Mesothelial cell of epicardium (in vitro differentiated cells): ENCODE data around the gene TRH. TPM values are rescaled to one million over a fixed set of nuclear protein-coding genes. Genes with fewer than 3 reads are reported as not detected.

Source experiments
- DNase-seq, 2 experiments: peaks; one replicate each; pipeline ENCODE4 v3.0.0; 2021; ENCODE audit warnings: low spot score in 2 of 2; ENCODE audit not compliant: unreplicated experiment in 2 of 2
- H3K27ac Mint-ChIP-seq: 2 replicates; pipeline ENCODE4 v1.8.0; 2021; ENCODE audit warnings: mixed read lengths
- H3K27me3 Mint-ChIP-seq: 2 replicates; pipeline ENCODE4 v1.8.0; 2021; ENCODE audit warnings: low read depth, mixed read lengths
- H3K36me3 Mint-ChIP-seq: 2 replicates; pipeline ENCODE4 v1.8.0; 2021; ENCODE audit warnings: mixed read lengths
- H3K4me1 Mint-ChIP-seq: 2 replicates; pipeline ENCODE4 v1.8.0; 2021; ENCODE audit warnings: mixed read lengths
- H3K4me3 Mint-ChIP-seq: 2 replicates; pipeline ENCODE4 v1.8.0; 2021; ENCODE audit warnings: mild to moderate bottlenecking, moderate library complexity, mixed read lengths
- H3K9me3 Mint-ChIP-seq: 2 replicates; pipeline ENCODE4 v1.8.0; 2021; ENCODE audit warnings: mixed read lengths
- CTCF ChIP-seq: fragments of 200-600 bp; sonication (generic); IDR thresholded peaks from one replicate; pipeline ENCODE4 v1.5.0; 2021; ENCODE audit warnings: antibody characterized with exemption; ENCODE audit not compliant: unreplicated experiment
- total RNA-seq: library from RNA; stranded (reverse); gene quantifications from 3 replicates; pipeline ENCODE4 v1.2.1, GENCODE V29; 2021

Gene TRH
- total RNA-seq, 1 donor from 2014 or later: 0.13 TPM

DNA sequence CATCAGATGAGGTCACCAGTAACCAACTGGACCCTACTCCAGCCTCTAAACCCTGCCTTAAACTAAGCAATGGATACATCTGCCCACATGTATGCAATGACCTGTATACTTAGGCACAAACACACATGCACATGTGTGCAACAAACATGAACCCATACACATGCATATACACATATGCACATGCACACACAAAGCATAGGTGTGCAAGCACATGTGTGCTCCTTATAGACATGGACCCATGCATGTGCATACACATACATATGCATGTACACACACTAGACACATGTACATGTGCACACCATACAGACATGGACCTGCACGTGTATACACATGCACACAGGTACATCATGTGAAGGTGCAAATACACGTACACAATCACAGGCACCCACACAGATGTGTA is 8.6 kb upstream of the TRH start:
- TF ChIP-seq CTCF: no peak
- no peak overlapping the region for H3K27ac Mint-ChIP-seq
- H3K27me3 Mint-ChIP-seq: peaks cover 46% of the 10 kb centered on the region
- H3K4me3 Mint-ChIP-seq: no peak overlapping the region
- no peak for DNase-seq
- H3K4me1 Mint-ChIP-seq: peaks cover 4% of the 10 kb centered on the region
- no peaks in the 10 kb centered on the region for H3K9me3 Mint-ChIP-seq
- H3K36me3 Mint-ChIP-seq: no peaks in the 10 kb centered on the region

DNA sequence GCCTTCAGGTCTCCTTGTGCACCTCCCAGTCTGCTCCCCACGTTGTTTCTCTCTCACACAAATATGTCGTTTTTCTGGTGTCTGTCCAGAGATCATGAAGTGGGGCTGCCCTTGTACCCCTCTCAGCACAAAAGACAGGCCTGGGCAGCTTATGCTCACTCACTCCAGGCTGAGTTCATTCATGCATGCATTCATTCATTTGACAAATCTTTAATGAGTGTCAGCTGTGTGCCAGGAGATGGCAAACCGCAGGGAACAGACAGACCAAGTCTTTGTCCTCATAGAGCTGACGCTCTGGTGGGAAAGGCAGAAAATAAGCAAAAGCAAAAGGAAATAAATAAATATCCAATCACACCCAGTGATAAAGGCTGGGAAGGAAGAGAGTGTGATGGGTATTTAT is 7.6 kb upstream of the TRH start:
- Mint-ChIP-seq H3K27me3 (peaks cover 52% of the 10 kb centered on the region), H3K4me3 (no peak overlapping the region), H3K4me1 (peaks cover 7% of the 10 kb centered on the region), H3K36me3 (no peaks in the 10 kb centered on the region), H3K9me3 (no peaks in the 10 kb centered on the region), H3K27ac (no peak overlapping the region)
- DNase-seq: no peak
- no peak for TF ChIP-seq CTCF

GRCh38 chr3:129967761-129968160 is 6.8 kb upstream of the TRH start:
- H3K4me1 Mint-ChIP-seq: peaks cover 7% of the 10 kb centered on the region
- H3K27ac Mint-ChIP-seq: no peak overlapping the region
- no peak overlapping the region for H3K4me3 Mint-ChIP-seq
- H3K36me3 Mint-ChIP-seq: no peaks in the 10 kb centered on the region
- H3K27me3 Mint-ChIP-seq: peaks cover 61% of the 10 kb centered on the region
- no peaks in the 10 kb centered on the region for H3K9me3 Mint-ChIP-seq
- no peak for DNase-seq
- TF ChIP-seq CTCF: no peak

DNA sequence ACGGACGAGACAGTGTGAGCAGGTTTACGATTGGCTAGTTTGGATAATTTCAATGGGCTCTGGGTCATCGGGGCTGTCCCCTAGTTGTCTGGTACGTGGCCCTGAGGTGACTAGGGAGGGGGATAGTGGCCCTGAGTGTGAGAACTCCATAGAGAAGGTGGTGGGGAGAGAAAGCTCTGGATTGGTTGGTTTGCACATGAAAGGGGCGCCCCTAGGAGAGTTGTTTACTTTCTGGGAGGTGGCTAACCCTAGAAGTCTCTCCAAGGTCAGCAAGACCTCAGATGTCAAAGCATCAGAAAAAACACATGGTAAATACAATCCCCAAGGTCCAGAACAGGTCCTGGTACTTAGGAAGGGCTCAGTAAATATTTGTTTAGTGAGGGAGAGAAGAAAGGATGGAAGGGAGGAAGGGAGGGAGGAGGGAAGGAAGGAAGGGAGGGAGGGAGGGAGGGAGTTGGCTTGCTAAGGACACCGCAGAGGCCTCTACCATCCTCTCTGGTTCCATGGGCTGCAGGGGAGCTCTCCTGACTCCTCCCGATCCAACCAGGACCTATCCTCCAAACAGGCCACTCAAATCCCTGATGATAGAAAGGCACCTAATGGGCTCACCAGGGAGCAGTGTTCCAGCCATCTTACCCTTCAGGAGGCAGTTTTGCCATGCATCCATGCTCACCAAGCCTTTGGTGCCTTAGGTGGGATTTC is 3.0 kb upstream of the TRH start:
- peaks cover 89% of the 10 kb centered on the region for H3K27me3 Mint-ChIP-seq
- DNase-seq: no peak
- no peak overlapping the region for H3K4me3 Mint-ChIP-seq
- peaks cover 14% of the 10 kb centered on the region for H3K4me1 Mint-ChIP-seq
- TF ChIP-seq CTCF: no peak
- no peaks in the 10 kb centered on the region for H3K36me3 Mint-ChIP-seq
- H3K9me3 Mint-ChIP-seq: no peaks in the 10 kb centered on the region
- no peak overlapping the region for H3K27ac Mint-ChIP-seq

- Mint-ChIP-seq H3K27ac (no peak overlapping the region), H3K9me3 (no peaks in the 10 kb centered on the region), H3K4me1 (peaks cover 14% of the 10 kb centered on the region), H3K36me3 (no peaks in the 10 kb centered on the region), H3K4me3 (no peak overlapping the region), H3K27me3 (peaks cover 89% of the 10 kb centered on the region)
- TF ChIP-seq CTCF: no peak
- DNase-seq: no peak
Measured at GRCh38 chr3:129972301-129972700, 2.2 kb upstream of the TRH start.
